Ecto neural progenitor cell (in vitro differentiated cells): Measurements from ENCODE around the gene SLC39A11.
"Not testable (repeated sequence)": the region's sequence is repeated elsewhere in the genome, so short reads cannot be mapped to it uniquely, and the experiment has no call there.

Source experiments
- DNase-seq: peaks from one replicate; pipeline ENCODE4 v3.0.0-alpha.2; 2018; ENCODE audit warnings: low spot score

SLC39A11 gene

DNA sequence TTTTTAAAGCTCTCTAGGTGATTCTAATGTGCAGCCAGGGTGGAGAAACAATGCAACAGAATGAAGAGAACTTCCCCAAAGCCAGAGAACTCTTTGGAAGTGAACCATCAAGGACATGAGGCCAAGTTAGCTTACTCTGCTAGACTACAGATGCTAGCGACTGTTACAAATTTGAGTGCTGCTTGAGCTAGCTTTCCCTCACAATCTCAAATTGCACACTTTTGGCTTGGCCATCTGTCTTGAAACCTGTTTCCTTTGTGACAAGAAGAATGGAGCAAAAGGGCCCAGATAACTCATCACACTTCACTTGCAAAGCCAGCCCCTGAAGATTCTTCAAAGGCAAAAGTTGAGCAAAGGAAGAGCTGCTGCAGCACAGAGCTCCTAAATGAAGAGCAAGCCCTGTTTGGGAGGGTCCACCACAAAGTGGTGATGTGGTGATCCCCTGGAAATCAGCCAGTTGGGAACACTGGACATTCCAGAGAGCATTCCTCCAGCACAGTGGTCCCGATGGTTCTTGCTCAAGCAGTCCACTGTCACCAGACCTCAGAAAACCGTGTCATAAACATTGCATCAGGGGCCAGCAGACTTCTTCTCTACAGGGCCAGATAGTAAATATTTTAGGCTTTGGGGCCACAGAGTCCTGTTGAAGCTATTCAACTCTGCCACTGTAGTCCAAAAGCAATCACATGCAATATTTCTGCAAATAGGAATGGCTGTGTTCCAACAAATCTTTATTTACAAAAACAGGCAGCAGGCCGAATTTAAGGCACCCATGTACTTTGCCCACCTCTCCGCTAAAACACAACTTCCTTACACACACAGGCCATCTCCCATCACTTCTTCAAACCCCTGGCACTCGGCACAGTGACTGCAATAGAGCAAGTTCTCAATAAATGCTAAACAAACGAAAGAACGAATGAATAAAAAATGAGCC lies 21.2 kb downstream of the SLC39A11 start:
- no peak for DNase-seq

DNA sequence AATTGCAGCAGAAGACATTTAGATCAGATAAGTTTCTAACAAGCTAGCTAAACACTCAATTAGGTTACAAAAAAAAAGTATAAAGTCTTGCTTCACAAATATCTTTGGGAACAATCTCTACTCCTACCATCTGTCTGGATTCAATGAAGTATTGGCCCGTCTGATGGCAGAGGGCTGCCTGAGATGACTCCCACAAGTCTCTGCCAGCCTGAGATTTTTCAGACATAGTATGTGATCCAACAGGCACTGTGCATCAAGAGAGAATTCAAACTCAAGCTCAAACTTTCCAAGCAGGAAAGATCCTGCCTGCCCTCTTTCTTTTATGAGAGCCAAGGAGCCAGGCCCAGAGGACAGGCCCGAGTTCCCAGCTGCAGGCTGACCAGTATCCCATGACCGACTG lies 22.6 kb downstream of the SLC39A11 start:
- DNase-seq: no peak

DNA sequence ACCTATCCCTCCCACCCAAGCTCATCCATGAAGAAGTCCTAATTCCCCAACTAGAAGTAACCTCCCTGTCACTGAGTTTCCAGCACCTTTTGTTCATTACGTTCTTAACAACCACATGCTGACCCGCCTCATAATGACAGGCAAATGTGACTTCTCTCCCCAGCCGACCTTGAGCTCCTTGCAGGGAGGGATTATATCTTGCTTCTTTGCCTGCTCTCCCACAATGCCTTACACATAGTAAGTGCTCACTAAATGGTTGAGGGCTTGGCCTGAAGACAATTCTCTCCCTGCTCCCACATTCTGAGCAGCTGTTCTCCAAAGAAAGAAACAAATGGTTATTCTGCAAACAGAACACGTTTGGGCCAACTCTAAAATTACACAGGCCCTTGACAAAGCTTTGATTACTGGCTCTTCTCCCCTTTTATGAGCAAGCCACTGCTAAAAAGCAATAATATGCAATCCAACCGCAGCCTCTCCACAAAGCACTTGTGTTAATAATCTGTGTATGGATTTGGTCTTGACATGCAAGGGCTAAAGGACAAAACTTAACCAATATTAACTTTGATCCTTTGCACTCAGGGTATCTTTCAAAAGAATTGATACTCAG lies 23.2 kb downstream of the SLC39A11 start:
- DNase-seq: no peak

DNA sequence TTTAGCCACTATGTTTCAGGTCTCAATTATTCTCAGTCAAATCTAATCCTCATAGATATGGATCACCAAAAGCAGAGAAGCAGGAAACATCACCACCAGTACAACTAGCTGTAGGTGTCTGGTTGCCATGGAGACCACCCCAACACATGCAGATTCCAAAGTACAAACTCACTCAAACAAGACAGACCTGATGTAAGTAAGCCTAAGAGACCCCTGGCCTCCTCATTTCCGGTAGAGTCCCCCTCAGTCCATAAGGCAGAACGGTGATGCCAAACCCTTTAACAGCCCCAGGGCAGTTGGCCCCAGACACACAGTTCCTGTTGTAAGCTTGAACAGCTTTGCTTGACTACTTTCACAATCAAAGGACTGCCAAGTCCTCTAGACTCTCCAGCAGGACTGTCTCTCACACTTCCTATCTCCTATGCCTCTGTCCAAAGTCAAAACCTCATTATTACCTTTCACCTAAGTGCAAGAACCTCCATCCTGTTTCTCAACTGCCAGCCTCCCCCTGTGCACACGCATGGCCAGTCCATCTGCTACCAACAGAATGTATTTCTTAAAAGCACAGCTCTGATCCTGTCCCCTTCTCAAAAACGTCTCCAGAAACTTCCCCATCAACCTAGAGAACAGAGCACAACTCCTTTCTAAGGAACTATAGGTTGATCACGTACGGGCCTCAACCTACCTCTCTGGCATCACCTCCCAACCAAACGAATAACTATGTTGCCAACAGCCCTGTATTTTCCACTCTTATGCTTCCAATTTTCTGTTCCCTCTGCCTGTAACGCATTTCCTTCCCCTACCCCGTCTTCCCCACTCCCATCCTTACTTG lies 23.9 kb downstream of the SLC39A11 start:
- DNase-seq: no peak

DNA sequence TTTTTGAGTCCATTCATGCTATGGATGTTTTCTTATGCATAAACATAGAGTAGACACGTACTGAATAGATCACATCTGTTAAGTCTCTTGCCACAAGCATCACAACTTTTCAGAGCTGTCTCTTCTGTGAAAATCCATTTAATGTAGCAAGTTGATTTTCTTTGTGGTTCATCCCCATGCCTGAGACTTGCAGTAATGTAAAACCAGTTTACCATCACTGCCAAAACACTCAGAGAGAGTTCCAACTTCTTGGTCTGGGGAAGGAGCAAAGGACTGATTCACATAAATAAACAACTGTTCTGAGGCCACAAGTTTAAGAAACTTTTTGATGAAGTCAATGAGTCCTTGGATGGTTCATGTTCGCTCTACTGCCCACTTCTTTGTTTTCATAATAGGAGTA lies 24.8 kb downstream of the SLC39A11 start:
- DNase-seq: not testable (repeated sequence)

DNA sequence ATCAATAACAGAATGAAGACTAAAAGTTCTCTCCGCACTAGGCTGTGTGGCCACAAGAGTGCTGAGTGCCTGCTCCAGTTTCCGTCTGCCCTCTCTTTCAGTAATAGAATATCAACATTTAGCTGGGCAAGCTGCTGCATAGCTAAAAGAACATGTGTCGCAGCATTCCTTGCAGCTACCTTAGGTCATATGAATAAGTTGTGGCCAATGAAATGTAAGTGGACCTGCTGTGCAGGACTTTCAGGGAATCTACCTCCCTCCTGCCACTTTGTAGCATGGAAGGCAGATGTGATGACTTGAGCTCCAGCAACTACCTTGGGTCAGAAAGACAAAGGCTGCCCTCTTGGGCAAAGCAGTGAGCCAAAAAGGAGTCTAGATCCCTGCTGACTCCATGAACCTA lies 25.4 kb downstream of the SLC39A11 start:
- no peak for DNase-seq

DNA sequence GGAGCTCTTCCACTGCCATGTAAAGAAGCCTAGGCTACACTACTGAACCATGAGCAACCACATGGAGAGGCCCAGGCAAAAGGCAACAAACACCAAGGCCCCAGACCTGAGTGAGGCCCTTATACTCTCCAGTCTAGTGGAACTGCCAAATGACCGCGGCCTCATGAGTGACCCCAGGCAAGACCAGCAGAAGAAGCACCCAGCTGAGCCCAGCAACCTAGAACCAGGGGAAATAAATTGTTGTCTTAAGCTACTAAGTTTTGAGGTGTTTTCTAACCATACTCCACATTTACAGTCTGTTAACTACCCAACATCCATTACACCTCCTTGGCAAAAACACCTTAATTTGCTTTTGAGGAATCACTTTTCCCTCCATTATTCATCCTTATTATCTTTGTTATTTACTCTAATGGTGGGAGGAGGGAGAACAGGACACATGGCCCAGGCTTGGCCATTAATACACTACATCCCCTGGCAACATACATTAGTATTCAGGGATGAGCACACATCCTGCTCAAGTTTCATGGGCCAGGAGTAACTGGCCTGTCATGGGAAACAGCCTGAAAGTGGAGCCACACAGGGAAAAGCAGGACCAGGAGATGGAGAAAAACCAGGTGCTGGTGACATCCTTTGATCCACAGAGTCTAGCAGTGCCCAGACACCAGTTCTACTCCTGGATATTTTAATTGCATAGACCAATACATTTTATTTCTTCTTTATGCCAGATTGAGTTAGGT lies 26.2 kb downstream of the SLC39A11 start:
- DNase-seq: no peak

DNA sequence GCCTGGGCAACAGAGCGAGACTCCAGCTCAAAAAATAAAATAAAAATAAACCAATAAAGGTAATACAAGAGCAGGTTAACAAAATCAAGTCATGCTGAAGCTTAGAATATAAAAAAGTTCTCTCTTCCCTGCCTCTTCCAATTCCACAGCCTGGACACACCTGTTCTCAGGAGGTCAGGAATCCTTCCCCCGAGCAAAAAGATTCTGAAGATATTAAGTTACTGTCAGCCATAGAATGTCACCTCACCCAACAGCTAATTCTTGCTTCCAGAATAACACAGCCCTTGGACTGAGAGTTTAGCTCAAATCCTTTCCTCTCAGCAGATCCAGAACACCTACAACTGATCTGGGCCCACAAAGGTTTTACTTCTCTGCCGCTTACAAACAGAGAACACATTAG lies 27.1 kb downstream of the SLC39A11 start:
- no peak for DNase-seq

DNA sequence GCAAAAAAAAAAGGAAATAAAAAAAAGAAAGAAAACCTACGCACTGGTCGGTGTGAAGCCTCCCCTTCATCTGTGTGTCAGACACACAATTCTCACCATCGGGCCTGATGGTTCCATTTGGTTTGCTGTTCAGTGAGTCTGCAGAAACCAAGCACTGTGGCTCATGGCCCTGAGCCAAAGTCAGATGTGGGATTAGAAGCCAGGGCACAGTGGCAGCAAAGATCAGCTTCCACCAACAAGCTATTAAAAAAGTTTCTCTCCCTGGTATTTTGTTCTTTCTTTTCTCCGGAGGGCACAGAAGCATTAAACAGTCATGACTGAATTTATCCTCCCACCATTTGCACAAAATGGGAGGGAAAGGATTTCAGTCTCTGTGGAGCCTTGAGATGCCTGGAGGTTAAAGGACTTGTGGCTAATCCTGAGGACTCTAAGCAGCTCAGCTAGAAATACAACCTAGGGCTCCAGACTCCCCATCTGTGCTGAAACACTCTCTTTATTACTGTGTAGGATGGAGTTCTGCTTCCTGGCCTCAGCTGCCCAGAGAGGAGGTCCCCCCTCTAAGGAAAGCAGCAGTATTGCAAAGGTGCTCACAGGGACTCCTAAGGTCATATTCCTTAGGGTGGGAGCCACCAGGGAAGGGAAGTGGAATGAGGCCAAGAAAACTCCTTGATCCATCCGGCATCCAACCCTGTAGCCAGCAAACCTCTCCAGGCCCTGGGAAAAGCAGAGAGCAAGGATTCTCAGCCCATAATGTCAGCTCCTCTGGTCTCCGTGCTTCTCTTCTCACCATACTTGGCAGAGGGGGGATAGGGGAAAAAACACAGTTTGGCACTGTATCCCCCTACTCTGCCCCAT lies 28.2 kb downstream of the SLC39A11 start:
- DNase-seq: no peak

DNA sequence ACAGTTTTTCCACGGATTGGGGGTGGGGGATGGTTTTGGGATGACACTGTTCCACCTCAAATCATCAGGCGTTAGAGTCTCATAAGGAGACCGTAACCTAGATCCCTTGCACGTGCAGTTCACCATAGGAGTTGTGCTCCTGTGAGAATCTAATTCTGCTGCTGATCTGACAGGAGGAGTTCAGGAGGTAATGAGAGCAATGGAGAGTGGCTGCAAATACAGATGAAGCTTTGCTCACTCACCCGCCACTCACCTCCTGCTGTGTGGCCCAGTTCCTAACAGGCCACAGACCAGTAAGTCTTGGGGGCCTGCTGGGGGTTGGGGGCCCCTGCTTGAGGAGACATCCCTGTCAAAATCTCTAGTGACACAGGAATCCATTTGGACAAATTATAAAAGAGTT lies 29.8 kb downstream of the SLC39A11 start:
- DNase-seq: no peak

DNA sequence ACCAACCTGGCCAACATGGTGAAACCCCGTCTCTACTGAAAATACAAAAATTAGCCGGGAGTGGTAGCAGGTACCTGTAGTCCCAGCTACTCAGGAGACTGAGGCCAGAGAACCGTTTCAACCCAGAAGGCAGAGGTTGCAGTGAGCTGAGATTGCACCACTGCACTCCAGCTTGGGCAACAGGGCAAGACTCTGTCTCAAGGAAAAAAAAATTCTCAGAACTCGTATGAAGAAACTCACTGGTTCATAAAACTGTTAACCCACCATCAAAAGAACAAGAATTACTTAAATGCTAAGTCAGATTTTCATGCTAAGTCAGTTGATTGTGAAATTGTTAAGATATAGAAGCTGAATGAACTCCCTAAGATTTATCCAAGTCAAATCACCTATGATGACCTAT lies 31.3 kb downstream of the SLC39A11 start:
- DNase-seq: no peak

DNA sequence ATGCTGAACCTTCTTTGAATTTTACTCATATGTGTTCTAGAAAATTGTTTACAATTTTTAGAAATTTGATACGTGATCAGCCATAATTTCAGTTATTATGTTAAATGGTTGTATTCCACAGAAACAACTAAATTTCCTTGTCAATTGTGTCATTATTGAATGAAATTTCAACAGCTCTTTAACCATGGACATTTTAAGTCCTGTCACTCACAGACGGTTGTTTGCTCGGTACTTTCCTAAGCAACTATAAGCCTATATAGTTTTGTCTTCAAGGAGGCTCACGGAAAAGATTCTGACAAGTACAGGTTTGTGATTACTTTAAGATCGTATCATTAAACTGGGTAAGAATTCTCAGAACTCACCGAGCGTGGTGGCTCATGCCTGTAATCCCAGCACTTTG lies 31.8 kb downstream of the SLC39A11 start:
- DNase-seq: no peak

DNA sequence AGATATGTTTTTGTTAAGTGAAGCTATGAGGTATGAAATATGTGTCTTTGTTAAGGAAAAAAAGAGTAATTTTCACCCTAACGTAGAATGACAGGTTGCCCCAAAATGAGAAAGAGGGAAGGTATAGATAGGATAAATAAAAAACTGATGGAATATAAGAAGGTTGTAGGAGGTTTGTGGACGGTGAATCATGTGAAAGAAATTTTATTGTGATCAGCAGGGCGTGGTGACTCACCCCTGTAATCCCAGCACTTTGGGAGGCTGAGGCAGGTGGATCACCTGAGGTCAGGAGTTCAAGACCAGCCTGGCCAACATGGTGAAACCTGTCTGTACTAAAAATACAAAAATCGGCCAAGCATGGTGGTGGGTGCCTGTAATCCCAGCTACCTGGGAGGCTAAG lies 32.8 kb downstream of the SLC39A11 start:
- not testable (repeated sequence) for DNase-seq

DNA sequence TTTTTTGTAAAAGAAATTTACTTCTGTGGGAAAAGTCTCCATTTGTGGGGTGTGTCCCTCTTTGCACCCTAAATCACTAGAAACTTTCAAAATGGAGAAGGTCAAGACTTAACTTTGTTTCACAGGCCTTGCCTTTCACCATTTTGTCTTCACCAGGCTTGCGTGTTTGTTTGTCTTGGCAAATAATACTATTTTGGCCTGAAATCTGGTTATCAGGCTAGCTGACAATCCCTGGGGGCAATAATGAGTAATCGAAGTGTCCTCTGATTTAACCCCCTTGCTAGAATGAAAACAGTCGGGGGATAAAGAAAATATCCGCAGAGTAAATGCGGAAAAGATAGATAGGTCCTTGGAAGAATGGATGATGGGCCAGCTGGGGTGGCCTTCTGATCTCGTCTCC lies 34.5 kb downstream of the SLC39A11 start:
- DNase-seq: no peak

DNA sequence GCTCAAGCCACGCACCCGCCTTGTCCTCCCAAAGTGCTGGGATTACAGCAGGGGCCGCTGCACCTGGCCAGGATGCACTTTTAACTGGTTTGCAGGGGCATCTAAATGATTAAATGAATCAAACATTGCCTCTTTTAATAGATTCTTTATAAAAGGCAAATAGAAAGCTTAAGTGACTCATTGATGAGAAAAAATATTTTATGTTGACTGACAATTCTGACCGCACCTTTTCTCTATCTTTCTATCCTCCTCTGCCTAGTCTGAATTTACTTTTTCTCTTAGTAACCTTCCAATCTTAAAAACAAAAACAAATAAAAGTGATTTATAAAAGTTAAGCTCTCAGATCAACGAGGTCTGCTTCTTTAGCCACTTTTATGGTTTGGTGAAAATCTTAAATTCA lies 35.3 kb downstream of the SLC39A11 start:
- no peak for DNase-seq

DNA sequence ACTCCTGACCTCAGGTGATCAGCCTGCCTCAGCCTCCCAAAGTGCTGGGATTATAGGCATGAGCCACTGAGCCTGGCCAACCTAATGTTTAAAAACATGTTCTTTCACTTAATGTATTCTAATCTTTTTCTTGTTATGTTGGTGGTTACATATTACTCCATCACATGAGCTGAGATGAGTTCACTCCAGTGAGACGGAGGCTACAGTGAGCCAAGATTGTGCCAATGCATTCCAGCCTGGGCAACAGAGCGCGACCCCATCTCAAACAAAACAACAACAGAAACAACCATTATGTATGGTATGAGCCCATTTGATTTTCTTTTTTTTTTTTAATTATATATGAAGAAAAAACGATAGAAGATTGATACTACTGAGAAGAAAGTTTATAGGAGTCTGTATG lies 39.6 kb downstream of the SLC39A11 start:
- DNase-seq: no peak

DNA sequence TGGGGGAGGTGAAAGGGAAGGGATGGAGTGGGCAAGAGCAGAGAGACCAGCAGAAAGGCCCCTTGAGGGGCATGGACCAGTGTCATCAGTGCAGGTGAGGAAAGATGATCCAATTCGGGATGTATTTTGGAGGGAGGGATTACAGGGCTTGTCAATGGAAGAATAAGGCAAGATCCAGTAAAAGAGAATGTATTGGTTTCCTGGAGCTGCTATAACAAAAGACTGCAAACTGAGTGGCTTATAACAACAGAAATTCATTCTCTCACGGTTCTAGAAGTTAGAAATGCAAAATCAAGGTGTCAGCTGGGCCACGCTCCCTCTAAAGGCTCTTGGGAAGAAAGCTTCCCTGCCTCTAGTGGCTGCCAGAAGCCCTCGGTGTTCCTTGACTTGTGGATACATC lies 41.7 kb downstream of the SLC39A11 start:
- no peak for DNase-seq

DNA sequence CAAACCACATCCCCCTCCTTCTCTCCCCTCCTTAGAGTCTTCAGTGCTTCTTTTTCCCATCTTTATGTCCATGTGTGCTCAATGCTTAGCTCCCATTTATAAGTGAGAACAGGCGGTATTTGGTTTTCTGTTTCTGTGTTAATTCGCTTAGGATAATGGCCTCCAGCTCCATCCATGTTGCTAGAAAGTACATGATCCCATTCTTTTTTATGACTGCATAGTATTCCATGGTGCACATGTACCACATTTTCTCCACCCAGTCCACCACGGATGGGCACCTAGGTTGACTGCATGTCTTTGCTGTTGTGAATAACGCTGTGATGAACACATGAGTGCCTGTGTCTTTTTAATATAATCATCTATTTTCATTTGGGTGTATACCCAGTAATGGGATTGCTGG lies 44.3 kb downstream of the SLC39A11 start:
- DNase-seq: no peak

DNA sequence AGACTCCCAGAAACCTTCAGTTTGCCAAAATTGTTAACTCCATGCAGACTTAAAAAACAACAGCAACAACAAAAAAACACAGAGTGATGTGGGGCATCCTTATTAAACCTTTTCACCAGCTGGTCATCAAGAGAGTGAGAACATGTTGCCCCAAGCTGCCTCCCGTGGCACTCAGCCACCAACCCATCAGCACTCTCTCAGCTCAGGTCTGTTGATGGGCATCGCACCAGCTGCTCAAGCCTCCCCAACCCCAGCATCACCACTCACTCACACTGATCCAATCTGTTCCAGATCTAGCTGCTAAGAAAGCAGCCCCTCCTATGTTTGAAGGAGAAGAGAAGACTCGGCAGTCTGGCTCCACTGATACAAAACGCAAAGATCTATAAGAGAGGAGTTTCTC lies 46.8 kb downstream of the SLC39A11 start:
- no peak for DNase-seq

DNA sequence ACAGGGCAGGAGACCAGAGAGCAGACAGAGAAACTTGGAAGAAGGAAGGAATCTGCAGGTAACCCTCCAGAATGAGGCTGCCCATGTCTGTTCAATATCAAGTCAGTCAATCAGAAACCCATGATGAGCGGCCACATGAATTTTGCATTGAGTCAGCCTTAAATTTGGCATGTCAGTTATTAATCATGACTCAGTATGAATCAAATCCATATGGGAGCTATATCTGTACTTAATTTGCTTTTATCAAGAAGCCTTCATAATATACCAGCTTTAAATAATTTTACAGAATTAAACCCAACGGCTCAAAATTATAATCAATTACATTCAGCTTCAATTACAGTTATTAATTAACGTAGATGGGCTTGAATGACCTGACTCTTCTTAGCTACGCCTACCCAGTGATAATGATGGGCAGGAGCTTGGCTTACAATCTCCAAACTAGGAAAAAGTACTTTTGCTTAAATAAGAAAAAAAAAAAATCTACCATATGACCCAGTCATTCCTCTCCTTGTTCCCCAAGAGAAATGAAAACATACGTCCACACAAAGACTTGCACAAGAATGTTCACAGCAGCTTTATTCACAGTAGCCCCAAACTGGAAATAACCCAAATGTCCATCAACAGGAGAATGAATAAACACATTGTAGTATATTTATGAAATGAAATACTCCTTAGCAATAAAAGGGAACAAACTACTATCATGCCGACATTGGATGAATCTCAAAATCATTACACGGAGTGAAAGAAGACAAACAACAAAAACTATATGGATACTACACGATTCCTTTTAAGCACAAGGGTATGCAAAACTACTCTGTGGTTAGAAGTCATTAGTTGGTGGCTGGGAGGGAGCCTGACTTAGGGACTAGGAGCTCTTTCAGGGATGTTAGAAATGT lies 48.6 kb downstream of the SLC39A11 start:
- DNase-seq: no peak
